ENCODE results near the gene DTNBP1. TPM values are rescaled to one million over a fixed set of nuclear protein-coding genes. Genes with fewer than 3 reads are reported as not detected.

The DTNBP1 gene
- polyA plus RNA-seq, 1 experiment = 19.1 TPM

GRCh38 chr6:15562977-15563376 is 99.9 kb downstream of the DTNBP1 start:
- no peak for DNase-seq (ENCODE audit: low read depth)
- no peaks in the 10 kb centered on the region for H3K27me3 ChIP-seq (ENCODE audit: control insufficient read depth, insufficient read depth, low read length)
- POLR2A ChIA-PET = no interaction called here
- H3K36me3 ChIP-seq (ENCODE audit: control insufficient read depth, insufficient read depth, low read length) = no peaks in the 10 kb centered on the region
- H3K4me3 ChIP-seq (ENCODE audit: low read depth, low read length) = no peak overlapping the region
- CTCF ChIA-PET = no interaction called here
- TF ChIP-seq CTCF (IDR thresholded peaks at IDR 0.05; ENCODE audit: insufficient read depth, low read depth, low read length) = no peak

- ChIA-PET POLR2A (no interaction called here), CTCF (no interaction called here)
- Histone ChIP-seq H3K27me3 (ENCODE audit: control insufficient read depth, insufficient read depth, low read length) (no peaks in the 10 kb centered on the region), H3K4me3 (ENCODE audit: low read depth, low read length) (no peak overlapping the region), H3K36me3 (ENCODE audit: control insufficient read depth, insufficient read depth, low read length) (no peaks in the 10 kb centered on the region)
- no peak for TF ChIP-seq CTCF (IDR thresholded peaks at IDR 0.05; ENCODE audit: insufficient read depth, low read depth, low read length)
- no peak for DNase-seq (ENCODE audit: low read depth)
Observed at GRCh38 chr6:15561447-15562199, 101.2 kb downstream of the DTNBP1 start.

- TF ChIP-seq CTCF (IDR thresholded peaks at IDR 0.05; ENCODE audit: insufficient read depth, low read depth, low read length) = no peak
- ChIA-PET POLR2A (no interaction called here), CTCF (no interaction called here)
- no peak for DNase-seq (ENCODE audit: low read depth)
- no peaks in the 10 kb centered on the region for H3K27me3 ChIP-seq (ENCODE audit: control insufficient read depth, insufficient read depth, low read length)
- H3K4me3 ChIP-seq (ENCODE audit: low read depth, low read length) = no peak overlapping the region
- no peaks in the 10 kb centered on the region for H3K36me3 ChIP-seq (ENCODE audit: control insufficient read depth, insufficient read depth, low read length)
Observed at GRCh38 chr6:15560713-15561112, 102.1 kb downstream of the DTNBP1 start.

- no peak for TF ChIP-seq CTCF (IDR thresholded peaks at IDR 0.05; ENCODE audit: insufficient read depth, low read depth, low read length)
- Histone ChIP-seq H3K4me3 (ENCODE audit: low read depth, low read length) (no peak overlapping the region), H3K27me3 (ENCODE audit: control insufficient read depth, insufficient read depth, low read length) (no peaks in the 10 kb centered on the region), H3K36me3 (ENCODE audit: control insufficient read depth, insufficient read depth, low read length) (no peaks in the 10 kb centered on the region)
- DNase-seq (ENCODE audit: low read depth) = no peak
- ChIA-PET POLR2A (no interaction called here), CTCF (interaction anchor here (1.4 kb wide), 1 partner anchor 14 kb away, joined by 5 read pairs; no protein-coding TSS in a partner anchor)
Observed at GRCh38 chr6:15557174-15557573, 105.7 kb downstream of the DTNBP1 start.

- ChIA-PET CTCF (interaction anchor here (1.4 kb wide), 1 partner anchor 14 kb away, joined by 5 read pairs; no protein-coding TSS in a partner anchor), POLR2A (no interaction called here)
- H3K27me3 ChIP-seq (ENCODE audit: control insufficient read depth, insufficient read depth, low read length) = no peaks in the 10 kb centered on the region
- no peak overlapping the region for H3K4me3 ChIP-seq (ENCODE audit: low read depth, low read length)
- H3K36me3 ChIP-seq (ENCODE audit: control insufficient read depth, insufficient read depth, low read length) = no peaks in the 10 kb centered on the region
- TF ChIP-seq CTCF (IDR thresholded peaks at IDR 0.05; ENCODE audit: insufficient read depth, low read depth, low read length) = no peak
- no peak for DNase-seq (ENCODE audit: low read depth)
Observed at GRCh38 chr6:15556711-15557110, 106.1 kb downstream of the DTNBP1 start.

All from BJ (cell line).